NCI-H187 (cell line): ENCODE measurements around the gene NPAS3.

Experiments
- DNase-seq, 2 experiments: peaks; one replicate each; lab custom pipeline; 2025; lab: John Stamatoyannopoulos, UW

NPAS3 gene

DNA sequence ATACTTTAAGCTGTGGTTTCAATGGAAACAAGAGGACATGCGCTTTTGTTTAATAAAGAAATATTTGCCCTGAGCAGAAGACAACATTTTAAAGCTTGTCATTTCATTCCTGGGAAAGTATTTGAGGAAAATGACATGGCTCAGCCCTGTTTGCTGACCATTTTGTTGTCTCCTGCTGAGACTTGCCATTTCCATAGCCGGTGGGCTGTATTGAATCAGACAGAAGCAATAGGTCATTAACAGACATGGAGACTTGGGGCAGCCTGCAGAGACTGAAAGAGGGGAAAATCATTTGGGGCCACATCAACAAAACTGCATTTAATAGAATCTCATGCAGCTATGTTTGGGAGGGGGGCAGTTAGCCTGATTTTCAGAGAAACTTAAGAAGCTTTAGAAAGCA lies 443.0 kb downstream of the NPAS3 start:
- DNase-seq = no peak

DNA sequence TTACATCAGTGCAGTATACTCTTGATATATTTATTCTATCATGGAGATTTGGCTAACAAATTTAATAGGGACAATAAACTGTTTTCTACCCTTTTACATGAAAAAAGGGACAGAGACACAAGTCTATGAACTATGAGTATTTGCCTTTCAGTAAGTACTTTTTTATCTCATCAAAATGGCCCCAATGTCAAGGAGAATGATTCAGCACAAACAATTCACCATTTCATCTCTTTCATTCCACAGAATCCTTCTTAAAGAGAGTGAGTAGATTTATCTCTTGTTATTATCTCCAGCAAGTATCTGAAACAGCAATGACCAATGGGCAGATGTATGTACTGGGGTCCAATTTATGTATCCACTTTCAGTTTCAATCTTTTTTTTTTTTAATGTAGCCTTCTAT lies 447.5 kb downstream of the NPAS3 start:
- no peak for DNase-seq

DNA sequence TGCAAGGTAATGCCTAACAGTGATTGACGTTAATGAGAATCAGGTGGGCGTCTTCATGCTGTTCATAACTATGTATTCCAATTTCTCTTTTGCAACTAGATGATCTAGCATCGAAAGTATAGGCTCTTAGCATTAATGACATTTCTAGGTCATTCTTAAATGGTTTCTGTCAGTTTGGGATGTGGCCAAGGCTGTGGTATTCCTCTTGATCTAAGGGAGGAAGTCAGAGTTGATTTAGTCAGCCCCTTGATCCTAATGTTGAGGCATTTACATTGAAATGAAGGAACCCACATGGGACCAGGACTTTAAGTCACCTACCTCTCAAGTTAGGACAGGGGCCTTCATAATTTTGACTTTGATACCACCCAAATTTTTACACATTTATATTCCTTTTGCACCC lies 448.1 kb downstream of the NPAS3 start:
- no peak for DNase-seq

DNA sequence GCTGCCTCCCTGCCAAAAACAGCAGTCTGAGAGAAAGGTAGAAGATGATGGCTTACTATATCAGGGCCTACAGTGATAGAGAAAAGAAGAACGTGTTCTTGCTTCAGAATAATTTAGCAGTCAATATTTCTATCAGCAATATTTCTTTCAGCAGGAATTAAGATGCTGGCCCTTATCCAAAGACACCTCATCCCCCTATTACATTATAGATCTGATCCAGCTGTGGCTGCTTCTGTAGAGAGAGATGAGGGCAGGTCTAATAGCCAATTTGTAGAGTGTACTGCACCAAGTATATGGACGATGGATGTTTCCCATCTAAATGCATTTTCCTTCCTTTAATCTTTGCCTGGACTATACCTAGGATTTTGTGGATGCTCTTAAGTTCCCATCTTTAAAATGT lies 451.7 kb downstream of the NPAS3 start:
- no peak for DNase-seq

- peak in 1 of 2 experiments; percentile 18 for DNase-seq
These were observed 454.7 kb downstream of the NPAS3 start for GRCh38 chr14:33393231-33393894.

DNA sequence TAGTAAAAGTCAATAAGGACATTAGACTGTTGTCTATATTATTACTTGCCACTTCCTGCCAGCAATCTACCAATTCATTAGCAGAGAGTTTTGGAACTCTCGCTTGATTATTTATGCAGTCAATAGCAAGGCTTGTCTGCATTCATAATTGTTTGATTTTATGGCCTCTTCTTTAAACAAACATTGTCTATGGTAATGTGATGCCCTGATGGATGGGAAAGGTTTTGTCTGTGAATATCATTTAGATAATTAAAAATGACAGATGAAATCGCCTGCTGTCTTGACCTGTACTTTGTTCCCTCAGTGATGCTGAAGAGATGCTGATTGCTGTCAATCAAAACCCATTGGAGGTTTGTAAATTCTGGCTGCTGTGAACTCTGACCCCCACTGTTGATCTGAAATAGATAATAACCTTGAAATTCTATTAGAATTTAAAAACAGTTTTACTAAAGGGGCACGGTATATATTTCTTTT lies 455.3 kb downstream of the NPAS3 start:
- no peak for DNase-seq

GRCh38 chr14:33401311-33401710 lies 462.6 kb downstream of the NPAS3 start:
- DNase-seq = no peak

GRCh38 chr14:33402604-33403003 lies 463.9 kb downstream of the NPAS3 start:
- no peak for DNase-seq

DNA sequence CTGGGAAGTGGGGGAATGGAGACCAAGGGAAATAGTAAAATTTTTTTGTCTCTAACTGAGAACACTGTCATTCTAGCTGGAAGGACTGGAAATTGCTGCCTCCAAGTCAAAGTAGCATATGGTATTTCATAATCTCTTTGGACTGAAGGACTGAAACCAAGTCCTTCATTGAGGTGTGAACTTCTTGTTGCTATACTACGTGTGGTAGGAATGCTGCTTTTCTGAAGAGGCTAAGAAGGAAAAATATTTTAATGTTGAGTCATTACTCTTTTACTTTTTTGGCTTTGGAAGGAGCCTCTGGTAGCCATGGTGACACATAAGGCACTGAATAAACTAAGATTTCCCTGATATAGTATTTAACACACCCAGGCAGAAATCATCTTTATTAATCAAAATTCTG lies 465.4 kb downstream of the NPAS3 start:
- no peak for DNase-seq

DNA sequence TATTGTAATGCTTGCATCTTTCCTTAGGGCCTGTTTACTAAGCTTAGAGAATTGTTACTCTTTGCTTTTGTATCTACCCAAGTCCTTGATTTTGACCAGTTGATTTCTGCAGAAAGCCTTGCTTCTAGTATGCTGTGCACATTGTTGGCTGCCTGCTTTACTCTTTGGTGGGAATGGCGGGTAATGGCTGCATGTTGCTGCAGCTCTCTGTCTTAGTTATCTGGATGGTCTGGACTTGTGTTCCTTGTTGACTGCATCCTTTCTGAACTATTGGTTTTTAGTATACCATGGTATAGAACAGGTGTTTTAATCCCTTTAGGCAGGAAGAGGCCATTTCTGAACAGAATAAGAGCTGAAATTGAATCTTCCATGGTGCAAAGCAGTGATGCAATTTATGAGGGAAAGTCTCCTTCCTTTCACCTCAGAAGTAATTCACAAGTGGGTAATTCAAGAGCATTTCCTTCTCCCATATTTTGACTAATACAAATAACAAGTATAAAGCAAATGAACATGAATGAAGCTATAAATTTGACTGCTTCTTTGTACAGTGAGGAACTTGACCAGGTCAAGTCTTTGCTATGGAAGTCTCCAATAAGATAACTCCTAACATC lies 466.4 kb downstream of the NPAS3 start:
- DNase-seq = no peak

- no peak for DNase-seq
These were observed 468.1 kb downstream of the NPAS3 start for GRCh38 chr14:33406766-33407165.

GRCh38 chr14:33408291-33408690 lies 469.6 kb downstream of the NPAS3 start:
- no peak for DNase-seq

DNA sequence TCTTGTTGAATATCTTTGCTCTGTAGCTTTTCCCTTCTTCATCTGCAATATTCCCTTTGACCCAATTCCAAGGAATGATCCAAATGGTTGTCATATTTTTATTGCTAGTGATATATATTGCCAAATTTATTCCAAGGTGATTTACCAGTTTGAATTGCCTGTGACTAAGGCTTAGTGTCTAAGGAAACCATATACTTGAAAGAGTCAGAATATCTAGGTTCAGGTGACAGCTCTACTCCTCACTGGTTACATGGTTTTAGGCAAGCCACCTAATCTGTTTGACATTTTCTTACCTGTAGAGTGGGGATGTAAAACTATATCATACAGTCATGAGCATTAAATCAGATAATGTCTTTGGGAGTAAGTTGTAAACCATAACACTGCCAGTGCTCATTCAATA lies 473.8 kb downstream of the NPAS3 start:
- no peak for DNase-seq

DNA sequence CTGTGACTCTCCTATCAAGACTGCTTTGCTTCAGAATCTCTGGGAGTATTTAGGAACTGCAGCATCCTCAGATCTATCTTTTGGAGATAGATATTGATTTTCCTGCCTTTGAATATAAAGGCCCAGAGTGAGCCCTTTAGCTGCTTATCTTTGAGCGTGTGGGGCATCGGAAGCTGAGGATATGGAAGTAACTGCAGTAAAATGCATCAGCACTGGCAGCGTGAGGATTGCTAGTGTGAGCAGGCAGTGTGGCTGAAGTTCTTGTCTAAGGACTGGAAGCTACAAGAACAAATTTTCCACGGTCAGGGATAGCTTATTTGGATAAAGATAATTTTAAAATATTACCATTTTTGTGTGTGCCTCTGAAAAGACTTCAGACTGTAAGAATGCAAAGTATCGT lies 474.7 kb downstream of the NPAS3 start:
- no peak for DNase-seq

GRCh38 chr14:33414041-33414440 lies 475.4 kb downstream of the NPAS3 start:
- DNase-seq = no peak

DNA sequence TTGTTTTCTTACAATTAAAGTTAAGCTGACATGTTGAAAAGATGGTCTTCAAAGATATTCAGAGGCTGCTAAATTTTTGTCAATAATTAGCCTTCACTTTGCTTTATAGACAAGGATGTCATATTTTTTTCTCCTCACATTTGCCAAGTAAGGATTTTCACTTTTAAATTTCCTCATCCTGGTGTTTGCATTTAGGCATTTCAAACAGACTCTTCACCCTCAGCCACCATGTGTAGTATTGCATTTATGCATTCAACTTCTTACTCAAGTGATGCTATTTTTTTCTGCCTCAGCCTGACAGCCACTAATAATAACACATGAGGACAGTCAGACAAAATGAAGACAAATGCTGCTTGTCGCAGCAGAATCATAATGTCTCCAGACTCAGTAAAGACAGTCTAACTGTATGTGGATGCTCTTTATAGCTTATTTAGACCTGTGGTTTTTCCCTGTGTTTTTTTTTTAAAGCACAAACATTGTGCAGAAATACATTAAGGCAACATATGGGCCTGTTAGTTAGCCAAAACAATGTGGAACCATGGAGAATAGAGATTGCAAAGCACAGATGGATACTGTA lies 481.5 kb downstream of the NPAS3 start:
- DNase-seq = no peak

- no peak for DNase-seq
These were observed 491.8 kb downstream of the NPAS3 start for GRCh38 chr14:33430414-33431035.

GRCh38 chr14:33432407-33433023 lies 493.8 kb downstream of the NPAS3 start:
- no peak for DNase-seq

- no peak for DNase-seq
These were observed 494.7 kb downstream of the NPAS3 start for GRCh38 chr14:33433396-33433795.

DNA sequence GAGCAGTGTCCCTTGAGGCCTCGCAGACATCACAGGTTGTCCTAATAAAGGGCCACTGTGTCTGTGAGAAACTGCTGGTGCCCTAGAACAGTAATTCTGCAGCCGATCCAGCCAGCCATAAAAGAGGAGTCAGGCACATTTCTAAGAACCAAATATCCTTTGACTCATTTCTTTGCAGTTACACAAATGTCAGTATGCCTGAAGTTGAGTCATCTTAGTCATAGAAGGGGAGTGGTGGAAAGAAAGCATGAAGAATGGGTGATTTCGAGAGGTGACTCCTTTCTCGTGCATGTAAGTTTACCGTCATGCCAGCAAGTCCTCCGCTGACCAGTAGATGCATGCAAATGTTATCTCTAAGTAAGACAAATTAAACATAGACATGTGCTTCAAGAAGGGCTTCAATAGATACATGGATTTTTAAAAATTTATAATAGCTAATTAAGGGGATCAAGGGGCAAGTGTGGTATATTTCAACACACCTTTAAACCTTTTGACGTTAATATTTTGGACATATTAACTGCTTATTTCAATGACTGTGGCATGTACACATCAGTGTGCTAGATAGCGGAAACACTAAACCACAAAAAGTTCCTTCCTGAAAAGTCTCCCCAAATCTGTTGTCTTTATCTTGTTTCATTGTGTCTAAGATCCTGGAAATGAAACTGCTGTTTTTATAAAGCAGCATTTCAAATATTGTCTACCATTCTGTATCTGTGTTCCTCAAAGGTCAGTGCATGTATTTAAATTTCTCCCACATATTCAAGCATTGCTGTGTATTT lies 497.4 kb downstream of the NPAS3 start:
- no peak for DNase-seq

DNA sequence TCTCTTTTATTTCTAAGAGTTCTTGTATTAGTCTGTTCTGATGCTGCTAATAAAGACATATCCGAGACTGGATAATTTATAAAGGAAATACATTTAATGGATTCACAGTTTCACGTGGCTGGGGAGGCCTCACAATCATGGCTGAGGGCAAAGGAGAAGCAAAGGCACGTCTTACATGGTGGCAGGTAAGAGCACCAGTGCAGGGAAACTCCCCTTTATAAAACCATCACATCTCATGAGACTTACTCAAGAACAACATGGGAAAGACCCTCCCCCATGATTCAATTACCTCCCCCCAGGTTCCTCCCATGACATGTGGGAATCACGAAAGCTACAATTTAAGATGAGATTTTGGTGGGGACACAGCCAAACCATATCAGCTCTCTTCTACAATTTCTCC lies 503.0 kb downstream of the NPAS3 start:
- DNase-seq = no peak

GRCh38 chr14:33444136-33444535 lies 505.5 kb downstream of the NPAS3 start:
- no peak for DNase-seq
